ENCODE results near the gene PLXNA2.

DNA sequence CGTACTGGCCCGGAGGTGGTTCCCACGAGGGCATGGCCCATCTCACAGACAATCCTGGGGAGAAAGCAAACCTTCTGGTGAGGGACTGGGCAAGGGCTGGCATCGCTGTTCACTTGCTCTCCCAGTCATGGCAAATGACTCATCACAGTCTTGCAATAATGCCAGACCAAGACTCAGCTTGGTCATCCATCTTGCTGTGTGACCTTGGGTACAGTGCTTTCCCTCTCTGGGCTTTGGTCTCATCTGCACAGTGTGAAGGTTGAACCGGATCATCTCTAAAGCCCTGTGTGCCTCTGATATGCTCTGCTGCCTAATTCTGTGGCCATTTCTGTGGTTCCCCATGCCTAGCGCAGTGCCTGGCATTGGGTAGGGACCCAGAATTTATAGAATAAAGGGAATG is 189.7 kb downstream of the PLXNA2 start:
- TF ChIP-seq, protein P1, sequence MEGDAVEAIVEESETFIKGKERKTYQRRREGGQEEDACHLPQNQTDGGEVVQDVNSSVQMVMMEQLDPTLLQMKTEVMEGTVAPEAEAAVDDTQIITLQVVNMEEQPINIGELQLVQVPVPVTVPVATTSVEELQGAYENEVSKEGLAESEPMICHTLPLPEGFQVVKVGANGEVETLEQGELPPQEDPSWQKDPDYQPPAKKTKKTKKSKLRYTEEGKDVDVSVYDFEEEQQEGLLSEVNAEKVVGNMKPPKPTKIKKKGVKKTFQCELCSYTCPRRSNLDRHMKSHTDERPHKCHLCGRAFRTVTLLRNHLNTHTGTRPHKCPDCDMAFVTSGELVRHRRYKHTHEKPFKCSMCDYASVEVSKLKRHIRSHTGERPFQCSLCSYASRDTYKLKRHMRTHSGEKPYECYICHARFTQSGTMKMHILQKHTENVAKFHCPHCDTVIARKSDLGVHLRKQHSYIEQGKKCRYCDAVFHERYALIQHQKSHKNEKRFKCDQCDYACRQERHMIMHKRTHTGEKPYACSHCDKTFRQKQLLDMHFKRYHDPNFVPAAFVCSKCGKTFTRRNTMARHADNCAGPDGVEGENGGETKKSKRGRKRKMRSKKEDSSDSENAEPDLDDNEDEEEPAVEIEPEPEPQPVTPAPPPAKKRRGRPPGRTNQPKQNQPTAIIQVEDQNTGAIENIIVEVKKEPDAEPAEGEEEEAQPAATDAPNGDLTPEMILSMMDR (IDR thresholded peaks at IDR 0.05; ENCODE audit: control extremely low read depth in 1 of 3, insufficient read depth in 1 of 3, low read depth in 1 of 3, low read length in 3 of 3): no peak
- no peak for TF ChIP-seq YY1 (IDR thresholded peaks at IDR 0.05; ENCODE audit: low read depth, low read length)
- TF ChIP-seq, protein P2, sequence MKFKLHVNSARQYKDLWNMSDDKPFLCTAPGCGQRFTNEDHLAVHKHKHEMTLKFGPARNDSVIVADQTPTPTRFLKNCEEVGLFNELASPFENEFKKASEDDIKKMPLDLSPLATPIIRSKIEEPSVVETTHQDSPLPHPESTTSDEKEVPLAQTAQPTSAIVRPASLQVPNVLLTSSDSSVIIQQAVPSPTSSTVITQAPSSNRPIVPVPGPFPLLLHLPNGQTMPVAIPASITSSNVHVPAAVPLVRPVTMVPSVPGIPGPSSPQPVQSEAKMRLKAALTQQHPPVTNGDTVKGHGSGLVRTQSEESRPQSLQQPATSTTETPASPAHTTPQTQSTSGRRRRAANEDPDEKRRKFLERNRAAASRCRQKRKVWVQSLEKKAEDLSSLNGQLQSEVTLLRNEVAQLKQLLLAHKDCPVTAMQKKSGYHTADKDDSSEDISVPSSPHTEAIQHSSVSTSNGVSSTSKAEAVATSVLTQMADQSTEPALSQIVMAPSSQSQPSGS (IDR thresholded peaks at IDR 0.05; ENCODE audit: low read length): no peak
- no peak for TF ChIP-seq CBX8 (IDR thresholded peaks at IDR 0.05; ENCODE audit: borderline replicate concordance, low read depth, low read length)
- TF ChIP-seq POLR2AphosphoS5 (IDR thresholded peaks at IDR 0.05; ENCODE audit: low read depth, low read length): no peak
